ENCODE measurements around the gene NDUFAF3.

- TF ChIP-seq CTCF (IDR thresholded peaks at IDR 0.05; ENCODE audit: insufficient read depth, low read length, poor library complexity, severe bottlenecking) (no peak), EZH2phosphoT487 (conservative IDR thresholded peaks at IDR 0.05; ENCODE audit: low read length) (no peak)
Observed at GRCh38 chr3:49013113-49013737, 8.7 kb upstream of the NDUFAF3 start.

Data from SU-DHL-6 (cell line).